ENCODE measurements around the gene KIR2DL1. TPM values are rescaled to one million over a fixed set of nuclear protein-coding genes. Genes with fewer than 3 reads are reported as not detected.
"Not testable (repeated sequence)": the region's sequence is repeated elsewhere in the genome, so short reads cannot be mapped to it uniquely, and the experiment has no call there.

KIR2DL1 gene
- polyA plus RNA-seq, 3 donors = 0.29 TPM; not detected in 2

- DNase-seq = not testable (repeated sequence)
Measured at GRCh38 chr19:54771018-54771960, 1.7 kb downstream of the KIR2DL1 start.

GRCh38 chr19:54772666-54773065, 3.1 kb downstream of the KIR2DL1 start:
- not testable (repeated sequence) for DNase-seq

GRCh38 chr19:54775095-54775815, 5.7 kb downstream of the KIR2DL1 start:
- DNase-seq = not testable (repeated sequence)

GRCh38 chr19:54775830-54776229, 6.2 kb downstream of the KIR2DL1 start:
- DNase-seq = not testable (repeated sequence)

- not testable (repeated sequence) for DNase-seq
Measured at GRCh38 chr19:54777851-54778250, 8.3 kb downstream of the KIR2DL1 start.

- not testable (repeated sequence) for DNase-seq
Measured at GRCh38 chr19:54778896-54779295, 9.3 kb downstream of the KIR2DL1 start.

DNA sequence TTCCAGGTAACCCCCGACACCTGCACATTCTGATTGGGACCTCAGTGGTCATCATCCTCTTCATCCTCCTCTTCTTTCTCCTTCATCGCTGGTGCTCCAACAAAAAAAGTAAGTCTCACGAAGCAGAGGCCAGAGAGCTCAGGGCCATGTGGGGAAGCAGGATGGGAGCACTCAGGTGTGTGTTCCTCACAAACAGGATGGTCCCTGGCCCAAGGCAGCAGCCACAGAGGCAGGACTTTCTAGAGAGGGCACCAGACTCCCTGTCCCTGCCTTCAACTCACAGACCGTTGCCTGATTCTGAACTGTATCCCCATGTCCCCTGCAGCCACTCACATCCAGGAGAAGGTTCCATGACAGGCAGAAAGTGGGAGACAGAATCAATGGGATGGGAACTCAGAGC, 13.3 kb downstream of the KIR2DL1 start:
- not testable (repeated sequence) for DNase-seq

GRCh38 chr19:54786091-54786723, 16.6 kb downstream of the KIR2DL1 start:
- not testable (repeated sequence) for DNase-seq

GRCh38 chr19:54788154-54788553, 18.6 kb downstream of the KIR2DL1 start:
- not testable (repeated sequence) for DNase-seq

GRCh38 chr19:54790711-54791110, 21.1 kb downstream of the KIR2DL1 start:
- no peak for DNase-seq

GRCh38 chr19:54791476-54791875, 21.9 kb downstream of the KIR2DL1 start:
- DNase-seq = no peak

DNA sequence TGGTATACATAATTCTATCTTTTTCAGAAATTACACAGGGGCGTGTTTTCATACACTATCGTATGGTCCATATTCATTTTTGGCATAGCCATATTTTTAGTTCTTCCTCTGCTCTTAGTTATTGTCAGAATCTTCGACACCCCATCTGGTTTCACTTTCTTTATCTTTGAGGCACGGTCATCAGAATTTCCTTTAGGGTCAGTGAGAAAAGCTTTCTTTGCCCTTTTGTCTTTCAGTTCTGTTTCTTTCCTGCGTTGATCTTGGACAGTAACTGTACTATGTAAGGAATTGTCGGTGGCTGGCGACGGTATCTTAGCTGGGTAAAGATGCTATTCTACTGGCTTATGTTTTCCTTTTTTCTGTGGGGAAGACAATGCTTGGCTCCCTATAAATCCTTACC, 23.2 kb downstream of the KIR2DL1 start:
- no peak for DNase-seq

- DNase-seq = no peak
Measured at GRCh38 chr19:54795758-54796157, 26.2 kb downstream of the KIR2DL1 start.

DNA sequence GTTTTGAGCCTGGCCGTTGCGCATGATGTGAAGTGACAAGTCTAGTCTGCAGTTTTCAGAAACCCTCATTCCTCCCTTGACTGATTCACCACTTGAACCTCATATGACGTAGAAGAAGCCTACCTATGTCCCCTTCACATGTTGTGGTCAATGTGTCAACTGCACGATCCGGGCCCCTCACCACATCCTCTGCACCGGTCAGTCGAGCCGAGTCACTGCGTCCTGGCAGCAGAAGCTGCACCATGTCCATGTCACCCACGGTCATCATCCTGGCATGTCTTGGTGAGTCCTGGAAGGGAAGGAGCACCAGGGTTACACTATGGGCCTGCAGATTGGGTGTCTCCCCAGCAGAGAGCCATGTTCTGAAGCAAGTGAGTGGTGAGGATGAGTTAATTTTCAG, 33.8 kb downstream of the KIR2DL1 start, which contains the start of gene KIR2DL4:
Gene KIR2DL4, plus strand, starts transcription at position 201 of the 400 bp plus-strand sequence. Its CDS starts 42 bp downstream, at position 243.
- DNase-seq = no peak

GRCh38 chr19:54804101-54804500, 34.5 kb downstream of the KIR2DL1 start:
- DNase-seq = no peak

GRCh38 chr19:54804571-54804970, 35.0 kb downstream of the KIR2DL1 start:
- DNase-seq = no peak

GRCh38 chr19:54805665-54806515, 36.3 kb downstream of the KIR2DL1 start:
- DNase-seq = no peak

- no peak for DNase-seq
Measured at GRCh38 chr19:54806516-54806838, 36.9 kb downstream of the KIR2DL1 start.

GRCh38 chr19:54814571-54814970, 45.0 kb downstream of the KIR2DL1 start:
- not testable (repeated sequence) for DNase-seq

- DNase-seq = not testable (repeated sequence)
Measured at GRCh38 chr19:54816251-54816650, 46.7 kb downstream of the KIR2DL1 start, which contains the start of gene KIR3DL1. Gene KIR3DL1 (plus strand): TSS chr19:54816468.

All from renal pelvis (tissue), 4 donors.